MM.1S (cell line): ENCODE measurements around the gene GRP.

Experiments
- EZH2 ChIP-seq: fragments of 300-600 bp; sonication (generic); optimal IDR thresholded peaks from 2 replicates; pipeline ENCODE3; 2017; ENCODE audit warnings: low read depth, mild to moderate bottlenecking, antibody characterized with exemption, low read length, mixed read lengths
- EZH2phosphoT487 ChIP-seq: fragments of 300-600 bp; sonication (generic); IDR thresholded peaks from 2 replicates; pipeline ENCODE4 v1.6.1; 2018; ENCODE audit warnings: antibody characterized with exemption, low read length
- TF ChIP-seq, protein P1 (sequence below): fragments of 300-600 bp; sonication (generic); IDR thresholded peaks from 2 replicates; pipeline ENCODE4 v1.5.1; 2016; ENCODE audit warnings: antibody characterized with exemption, low read length, mixed read lengths

DNA sequence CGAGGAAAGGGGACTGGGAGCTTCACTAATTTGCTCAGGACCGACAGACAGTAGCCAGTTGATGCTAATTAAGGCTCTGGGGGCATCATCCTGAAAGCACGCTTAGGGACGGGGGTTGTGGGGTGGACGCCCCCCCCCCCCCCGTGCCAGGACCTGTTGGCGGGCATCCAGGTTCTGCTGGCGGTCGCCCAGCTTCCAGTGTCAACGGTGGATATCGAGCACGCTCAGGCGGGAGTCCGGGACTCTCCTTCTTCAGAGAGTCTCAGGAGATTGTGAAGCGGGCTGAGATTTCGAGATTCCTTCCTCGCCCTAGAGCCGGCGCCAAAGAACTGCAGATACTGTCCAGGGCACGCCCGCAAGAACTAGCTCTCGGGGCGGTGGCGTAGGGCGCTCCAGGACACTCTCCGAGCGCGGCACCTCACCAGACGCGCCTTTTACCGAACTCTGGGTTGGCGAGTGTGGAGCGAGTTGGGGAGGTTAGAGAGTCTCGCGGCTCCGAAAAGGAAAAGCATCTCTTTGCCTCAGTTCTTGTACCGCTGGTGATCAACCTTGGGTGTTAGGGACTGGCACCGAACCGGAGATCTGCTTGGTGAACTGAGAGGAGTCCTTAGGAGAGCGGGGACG lies 47.7 kb downstream of the GRP start:
- TF ChIP-seq, protein P1, sequence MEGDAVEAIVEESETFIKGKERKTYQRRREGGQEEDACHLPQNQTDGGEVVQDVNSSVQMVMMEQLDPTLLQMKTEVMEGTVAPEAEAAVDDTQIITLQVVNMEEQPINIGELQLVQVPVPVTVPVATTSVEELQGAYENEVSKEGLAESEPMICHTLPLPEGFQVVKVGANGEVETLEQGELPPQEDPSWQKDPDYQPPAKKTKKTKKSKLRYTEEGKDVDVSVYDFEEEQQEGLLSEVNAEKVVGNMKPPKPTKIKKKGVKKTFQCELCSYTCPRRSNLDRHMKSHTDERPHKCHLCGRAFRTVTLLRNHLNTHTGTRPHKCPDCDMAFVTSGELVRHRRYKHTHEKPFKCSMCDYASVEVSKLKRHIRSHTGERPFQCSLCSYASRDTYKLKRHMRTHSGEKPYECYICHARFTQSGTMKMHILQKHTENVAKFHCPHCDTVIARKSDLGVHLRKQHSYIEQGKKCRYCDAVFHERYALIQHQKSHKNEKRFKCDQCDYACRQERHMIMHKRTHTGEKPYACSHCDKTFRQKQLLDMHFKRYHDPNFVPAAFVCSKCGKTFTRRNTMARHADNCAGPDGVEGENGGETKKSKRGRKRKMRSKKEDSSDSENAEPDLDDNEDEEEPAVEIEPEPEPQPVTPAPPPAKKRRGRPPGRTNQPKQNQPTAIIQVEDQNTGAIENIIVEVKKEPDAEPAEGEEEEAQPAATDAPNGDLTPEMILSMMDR: no peak
- TF ChIP-seq EZH2phosphoT487 (no peak), EZH2 (no peak)
